ENCODE results near the gene BHLHA15. TPM values are rescaled to one million over a fixed set of nuclear protein-coding genes. Genes with fewer than 3 reads are reported as not detected.

Gene BHLHA15
- total RNA-seq, 1 experiment from 2014 or later = 2.8 TPM

GRCh38 chr7:98180751-98181150 lies 30.5 kb upstream of the BHLHA15 start (continued):
- TF ChIP-seq, protein P1, sequence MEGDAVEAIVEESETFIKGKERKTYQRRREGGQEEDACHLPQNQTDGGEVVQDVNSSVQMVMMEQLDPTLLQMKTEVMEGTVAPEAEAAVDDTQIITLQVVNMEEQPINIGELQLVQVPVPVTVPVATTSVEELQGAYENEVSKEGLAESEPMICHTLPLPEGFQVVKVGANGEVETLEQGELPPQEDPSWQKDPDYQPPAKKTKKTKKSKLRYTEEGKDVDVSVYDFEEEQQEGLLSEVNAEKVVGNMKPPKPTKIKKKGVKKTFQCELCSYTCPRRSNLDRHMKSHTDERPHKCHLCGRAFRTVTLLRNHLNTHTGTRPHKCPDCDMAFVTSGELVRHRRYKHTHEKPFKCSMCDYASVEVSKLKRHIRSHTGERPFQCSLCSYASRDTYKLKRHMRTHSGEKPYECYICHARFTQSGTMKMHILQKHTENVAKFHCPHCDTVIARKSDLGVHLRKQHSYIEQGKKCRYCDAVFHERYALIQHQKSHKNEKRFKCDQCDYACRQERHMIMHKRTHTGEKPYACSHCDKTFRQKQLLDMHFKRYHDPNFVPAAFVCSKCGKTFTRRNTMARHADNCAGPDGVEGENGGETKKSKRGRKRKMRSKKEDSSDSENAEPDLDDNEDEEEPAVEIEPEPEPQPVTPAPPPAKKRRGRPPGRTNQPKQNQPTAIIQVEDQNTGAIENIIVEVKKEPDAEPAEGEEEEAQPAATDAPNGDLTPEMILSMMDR (IDR thresholded peaks at IDR 0.05) = no peak
- no peak for TF ChIP-seq ZNF532 (CRISPR knock-in tag; IDR thresholded peaks at IDR 0.05; ENCODE audit: borderline replicate concordance)
- TF ChIP-seq GTF2I (CRISPR knock-in tag; conservative IDR thresholded peaks at IDR 0.05) = no peak

GRCh38 chr7:98185101-98185500 lies 26.1 kb upstream of the BHLHA15 start:
- peaks cover 3% of the 10 kb centered on the region; the same call in 1 of the 2 replicates for H3K9me3 Mint-ChIP-seq
- no peak overlapping the region for H3K27ac Mint-ChIP-seq
- no peak overlapping the region for H3K4me3 Mint-ChIP-seq
- ChIA-PET CTCF (no interaction called here), POLR2A (no interaction called here)
- no peaks in the 10 kb centered on the region for H3K27me3 Mint-ChIP-seq (ENCODE audit: low read depth)
- ATAC-seq (no peak), DNase-seq (ENCODE audit: low spot score) (no peak)
- H3K36me3 Mint-ChIP-seq = peaks cover 16% of the 10 kb centered on the region; the same call in 1 of the 2 replicates
- peaks cover 16% of the 10 kb centered on the region for H3K4me1 Mint-ChIP-seq
- TF ChIP-seq AR (CRISPR knock-in tag; IDR thresholded peaks at IDR 0.05) = no peak
- TF ChIP-seq CBFB (CRISPR knock-in tag; IDR thresholded peaks at IDR 0.05; ENCODE audit: low read depth) = no peak
- TF ChIP-seq ZNF281 (CRISPR knock-in tag; IDR thresholded peaks at IDR 0.05) = no peak
- no peak for TF ChIP-seq ESRRA (CRISPR knock-in tag; IDR thresholded peaks at IDR 0.05; ENCODE audit: borderline replicate concordance)
- no peak for TF ChIP-seq PREB (CRISPR knock-in tag; IDR thresholded peaks at IDR 0.05; ENCODE audit: borderline replicate concordance)
- no peak for TF ChIP-seq SOX15 (CRISPR knock-in tag; IDR thresholded peaks at IDR 0.05)
- no peak for TF ChIP-seq ZNF532 (CRISPR knock-in tag; IDR thresholded peaks at IDR 0.05; ENCODE audit: borderline replicate concordance)
- TF ChIP-seq, protein P2, sequence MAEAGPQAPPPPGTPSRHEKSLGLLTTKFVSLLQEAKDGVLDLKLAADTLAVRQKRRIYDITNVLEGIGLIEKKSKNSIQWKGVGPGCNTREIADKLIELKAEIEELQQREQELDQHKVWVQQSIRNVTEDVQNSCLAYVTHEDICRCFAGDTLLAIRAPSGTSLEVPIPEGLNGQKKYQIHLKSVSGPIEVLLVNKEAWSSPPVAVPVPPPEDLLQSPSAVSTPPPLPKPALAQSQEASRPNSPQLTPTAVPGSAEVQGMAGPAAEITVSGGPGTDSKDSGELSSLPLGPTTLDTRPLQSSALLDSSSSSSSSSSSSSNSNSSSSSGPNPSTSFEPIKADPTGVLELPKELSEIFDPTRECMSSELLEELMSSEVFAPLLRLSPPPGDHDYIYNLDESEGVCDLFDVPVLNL (CRISPR knock-in tag; IDR thresholded peaks at IDR 0.05; ENCODE audit: borderline replicate concordance, low read depth) = no peak
- TF ChIP-seq ZNF138 (CRISPR knock-in tag; conservative IDR thresholded peaks at IDR 0.05) = no peak
- TF ChIP-seq, protein P3, sequence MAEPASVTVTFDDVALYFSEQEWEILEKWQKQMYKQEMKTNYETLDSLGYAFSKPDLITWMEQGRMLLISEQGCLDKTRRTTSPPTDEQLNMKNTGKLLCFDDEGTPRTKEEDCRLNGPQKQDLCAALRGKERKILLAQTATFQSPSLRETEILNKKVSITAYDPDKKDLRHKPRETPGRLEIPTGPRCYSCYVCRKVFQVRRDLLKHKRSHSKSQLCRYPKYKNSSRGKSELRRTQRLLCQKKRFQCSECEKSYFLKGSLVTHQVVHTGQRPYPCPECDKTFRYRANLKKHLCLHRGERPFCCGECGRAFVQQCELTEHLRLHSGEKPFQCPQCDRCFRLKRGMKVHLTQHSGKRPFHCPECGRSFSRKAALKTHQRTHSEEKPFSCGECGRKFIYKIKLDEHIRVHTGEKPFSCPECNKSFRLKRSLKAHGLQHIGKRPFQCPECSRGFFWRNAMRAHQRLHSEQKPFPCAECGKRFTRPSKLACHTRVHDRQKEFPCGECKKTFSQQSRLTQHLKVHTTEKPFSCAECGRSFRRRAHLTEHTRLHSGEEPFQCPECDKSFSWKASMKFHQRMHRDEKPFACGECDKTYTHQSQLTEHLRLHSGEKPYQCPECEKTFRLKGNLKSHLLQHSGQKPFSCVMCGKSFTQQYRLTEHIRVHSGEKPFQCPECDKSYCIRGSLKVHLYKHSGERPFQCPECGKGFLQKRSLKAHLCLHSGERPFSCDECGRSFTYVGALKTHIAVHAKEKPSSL (CRISPR knock-in tag; conservative IDR thresholded peaks at IDR 0.05) = no peak
- TF ChIP-seq CREB1 (CRISPR knock-in tag; IDR thresholded peaks at IDR 0.05) = no peak
- TF ChIP-seq TEAD4 (CRISPR knock-in tag; IDR thresholded peaks at IDR 0.05) = no peak

All from WTC11 (cell line).